H9 (cell line): ENCODE results near the gene RNLS. TPM values are rescaled to one million over a fixed set of nuclear protein-coding genes. Genes with fewer than 3 reads are reported as not detected.

Source experiments
- DNase-seq: peaks from one replicate; pipeline ENCODE4 v3.0.0-alpha.2; 2017
- H2AFZ ChIP-seq: one replicate; pipeline ENCODE4 v1.6.1; 2013; ENCODE audit warnings: mild to moderate bottlenecking, low read length, control low read depth, moderate library complexity
- H2AK5ac ChIP-seq: 2 replicates; pipeline ENCODE4 v1.6.1; 2013; ENCODE audit warnings: low read length, control low read depth, mixed read lengths; ENCODE audit not compliant: insufficient read length
- H2BK120ac ChIP-seq: one replicate; pipeline ENCODE4 v1.6.1; 2013; ENCODE audit warnings: low read depth, mild to moderate bottlenecking, low read length, control low read depth, inconsistent platforms; ENCODE audit not compliant: poor library complexity, severe bottlenecking
- H2BK12ac ChIP-seq: 2 replicates; pipeline ENCODE4 v1.6.1; 2013; ENCODE audit warnings: low read length, control low read depth, mixed read lengths, low read depth; ENCODE audit not compliant: insufficient read length
- H2BK15ac ChIP-seq: 2 replicates; pipeline ENCODE4 v1.6.1; 2013; ENCODE audit warnings: low read depth, low read length, control low read depth
- H2BK20ac ChIP-seq: one replicate; pipeline ENCODE4 v1.6.1; 2013; ENCODE audit warnings: low read depth, mild to moderate bottlenecking, low read length, control low read depth, inconsistent platforms; ENCODE audit not compliant: poor library complexity, severe bottlenecking
- H2BK5ac ChIP-seq: 2 replicates; pipeline ENCODE4 v1.6.1; 2013; ENCODE audit warnings: low read length, control low read depth, mixed read lengths; ENCODE audit not compliant: insufficient read length
- H3K14ac ChIP-seq: 2 replicates; pipeline ENCODE4 v1.6.1; 2013; ENCODE audit warnings: low read length, control low read depth; ENCODE audit not compliant: insufficient read depth
- H3K18ac ChIP-seq: 2 replicates; pipeline ENCODE4 v1.6.1; 2013; ENCODE audit warnings: low read depth, mild to moderate bottlenecking, mixed read lengths, low read length, control low read depth; ENCODE audit not compliant: insufficient read length
- H3K23ac ChIP-seq: 2 replicates; pipeline ENCODE4 v1.6.1; 2013; ENCODE audit warnings: low read length, control low read depth, mixed read lengths, low read depth; ENCODE audit not compliant: insufficient read length
- H3K23me2 ChIP-seq: 2 replicates; pipeline ENCODE4 v1.6.1; 2013; ENCODE audit warnings: low read depth, mild to moderate bottlenecking, mixed read lengths, low read length, control low read depth; ENCODE audit not compliant: insufficient read length, poor library complexity, severe bottlenecking
- H3K27ac ChIP-seq: 2 replicates; pipeline ENCODE4 v1.5.1; 2013; ENCODE audit warnings: low read length, control low read depth, mixed read lengths, low read depth; ENCODE audit not compliant: insufficient read length
- H3K27me3 ChIP-seq: 2 replicates; pipeline ENCODE4 v1.6.1; 2013; ENCODE audit warnings: low read length, control low read depth, inconsistent platforms; ENCODE audit not compliant: insufficient read depth
- H3K4ac ChIP-seq: 2 replicates; pipeline ENCODE4 v1.6.1; 2013; ENCODE audit warnings: low read depth, mild to moderate bottlenecking, control low read depth, inconsistent platforms, low read length, moderate library complexity
- H3K4me1 ChIP-seq: 2 replicates; pipeline ENCODE4 v1.6.1; 2013; ENCODE audit warnings: low read length, control low read depth, inconsistent platforms; ENCODE audit not compliant: insufficient read depth
- H3K4me2 ChIP-seq: 2 replicates; pipeline ENCODE4 v1.6.1; 2013; ENCODE audit warnings: low read length, control low read depth, mixed read lengths; ENCODE audit not compliant: insufficient read length, insufficient read depth
- H3K56ac ChIP-seq: 2 replicates; pipeline ENCODE4 v1.6.1; 2013; ENCODE audit warnings: low read depth, mild to moderate bottlenecking, mixed read lengths, low read length, control low read depth; ENCODE audit not compliant: insufficient read length
- H3K79me1 ChIP-seq: 2 replicates; pipeline ENCODE4 v1.6.1; 2013; ENCODE audit warnings: low read depth, mild to moderate bottlenecking, moderate library complexity, low read length, control low read depth, inconsistent platforms; ENCODE audit not compliant: insufficient read depth, poor library complexity, severe bottlenecking
- H3K79me2 ChIP-seq: 2 replicates; pipeline ENCODE4 v1.6.1; 2013; ENCODE audit warnings: low read length, control low read depth, inconsistent platforms; ENCODE audit not compliant: insufficient read depth
- H3K9ac ChIP-seq: 2 replicates; pipeline ENCODE4 v1.6.1; 2013; ENCODE audit warnings: low read length, control low read depth, mixed read lengths; ENCODE audit not compliant: insufficient read length; ENCODE audit errors: extremely low read depth
- H3K9me3 ChIP-seq: one replicate; pipeline ENCODE4 v1.6.1; 2013; ENCODE audit warnings: low read depth, low read length, inconsistent platforms; ENCODE audit not compliant: control insufficient read depth
- H3T11ph ChIP-seq: one replicate; pipeline ENCODE4 v1.6.1; 2013; ENCODE audit warnings: mild to moderate bottlenecking, low read length, control low read depth, inconsistent platforms
- H4K20me1 ChIP-seq: one replicate; pipeline ENCODE4 v1.6.1; 2013; ENCODE audit not compliant: control insufficient read depth, insufficient read length, insufficient read depth
- H4K5ac ChIP-seq: 2 replicates; pipeline ENCODE4 v1.6.1; 2013; ENCODE audit warnings: low read depth, mild to moderate bottlenecking, mixed read lengths, low read length, control low read depth; ENCODE audit not compliant: insufficient read length
- H4K8ac ChIP-seq: replicated peaks from 2 replicates; pipeline ENCODE4 v1.6.1; 2013; ENCODE audit warnings: low read length, control low read depth, mixed read lengths, low read depth; ENCODE audit not compliant: insufficient read length
- H4K91ac ChIP-seq: 2 replicates; pipeline ENCODE4 v1.6.1; 2013; ENCODE audit warnings: low read depth, mild to moderate bottlenecking, moderate library complexity, mixed read lengths, low read length, control low read depth; ENCODE audit not compliant: insufficient read length
- H3K27ac Mint-ChIP-seq, 3 experiments: 2 replicates in 2 of 3; 3 replicates in 1 of 3; pipeline ENCODE4 v1.8.0; 2020 to 2021; ENCODE audit warnings: mixed read lengths in 3 of 3, mild to moderate bottlenecking in 1 of 3, moderate library complexity in 1 of 3
- H3K27me3 Mint-ChIP-seq: 2 replicates; pipeline ENCODE4 v1.8.0; 2021; ENCODE audit warnings: low read depth, mild to moderate bottlenecking, moderate library complexity, mixed read lengths
- H3K36me3 Mint-ChIP-seq, 3 experiments: 2 replicates in 2 of 3; 3 replicates in 1 of 3; pipeline ENCODE4 v1.8.0; 2020 to 2021; ENCODE audit warnings: low read depth in 3 of 3, mixed read lengths in 3 of 3; ENCODE audit not compliant: insufficient read depth in 1 of 3
- H3K4me1 Mint-ChIP-seq, 2 experiments: 2 replicates each; pipeline ENCODE4 v1.8.0; 2020; ENCODE audit warnings: mixed read lengths in 2 of 2
- H3K4me3 Mint-ChIP-seq, 2 experiments: 2 replicates in 1 of 2; 3 replicates in 1 of 2; pipeline ENCODE4 v1.8.0; 2020 to 2021; ENCODE audit warnings: mild to moderate bottlenecking in 2 of 2, mixed read lengths in 2 of 2, moderate library complexity in 1 of 2
- H3K9me3 Mint-ChIP-seq, 2 experiments: 2 replicates in 1 of 2; 3 replicates in 1 of 2; pipeline ENCODE4 v1.8.0; 2020; ENCODE audit warnings: mild to moderate bottlenecking in 2 of 2, mixed read lengths in 2 of 2, moderate library complexity in 1 of 2
- CTCF ChIP-seq: fragments of 200-600 bp; sonication (generic); conservative IDR thresholded peaks from 3 replicates; pipeline ENCODE4 v1.8.0; 2021; ENCODE audit warnings: antibody characterized with exemption, mild to moderate bottlenecking
- WGBS: extraction: QIAGEN DNeasy Blood & Tissue Kit; methylation state at CpG from one replicate; pipeline ENCODE4 v1.1.7; 2013; ENCODE audit warnings: missing lambda C conversion rate, low lambda C conversion rate, mixed read lengths; ENCODE audit not compliant: insufficient read length; ENCODE audit errors: extremely low coverage; 5-methylcytosine and 5-hydroxymethylcytosine counted together
- total RNA-seq: library from RNA; stranded (reverse); gene quantifications from 2 replicates; pipeline ENCODE4 v1.2.1, GENCODE V29; 2021

The RNLS gene
- total RNA-seq, 1 experiment from 2014 or later, result 7.5 TPM

GRCh38 chr10:88545359-88545758 lies 37.8 kb downstream of the RNLS start:
- H2BK20ac ChIP-seq, result no peak overlapping the region
- H3K9me3 ChIP-seq, result no peaks in the 10 kb centered on the region
- no peak overlapping the region for H3K56ac ChIP-seq
- Mint-ChIP-seq H3K4me1 (peaks cover 5 to 8% of the 10 kb centered on the region in 2 experiments), H3K36me3 (no peaks in the 10 kb centered on the region; a peak in 1 of 7 replicates), H3K4me3 (no peak overlapping the region), H3K27ac (no peak overlapping the region; a peak in 1 of 7 replicates), H3K9me3 (no peaks in the 10 kb centered on the region), H3K27me3 (no peaks in the 10 kb centered on the region)
- TF ChIP-seq CTCF, result no peak
- no peak overlapping the region for H3K18ac ChIP-seq
- no peak overlapping the region for H4K8ac ChIP-seq
- H2AK5ac ChIP-seq, result no peak overlapping the region
- no peaks in the 10 kb centered on the region for H4K20me1 ChIP-seq
- no peaks in the 10 kb centered on the region for H3K23me2 ChIP-seq
- no peak overlapping the region for H2AFZ ChIP-seq
- H3K27ac ChIP-seq, result no peak overlapping the region
- H2BK5ac ChIP-seq, result no peak overlapping the region
- H2BK120ac ChIP-seq, result no peak overlapping the region
- no peaks in the 10 kb centered on the region for H3K79me1 ChIP-seq
- no CpG with 5 or more reads among the region's 4 CpGs for WGBS
- no peak overlapping the region for H3K23ac ChIP-seq
- H3T11ph ChIP-seq, result no peak overlapping the region
- no peak overlapping the region for H4K5ac ChIP-seq
- H3K27me3 ChIP-seq, result no peaks in the 10 kb centered on the region
- no peak for DNase-seq
- H2BK15ac ChIP-seq, result no peak overlapping the region
- H3K4me1 ChIP-seq, result no peaks in the 10 kb centered on the region
- no peak overlapping the region for H2BK12ac ChIP-seq
- H3K4ac ChIP-seq, result no peak overlapping the region
- H3K9ac ChIP-seq, result no peak overlapping the region
- no peak overlapping the region for H3K14ac ChIP-seq
- H4K91ac ChIP-seq, result no peak overlapping the region
- no peaks in the 10 kb centered on the region for H3K79me2 ChIP-seq
- no peak overlapping the region for H3K4me2 ChIP-seq
